ENCODE results near the gene EVA1C. TPM values are rescaled to one million over a fixed set of nuclear protein-coding genes. Genes with fewer than 3 reads are reported as not detected.
A peak's percentile ranks its signal among the peaks of the same experiment; 100 is the strongest.
"Not testable (repeated sequence)": the region's sequence is repeated elsewhere in the genome, so short reads cannot be mapped to it uniquely, and the experiment has no call there.

Gene EVA1C
- total RNA-seq, 4 donors from 2014 or later, result 22.4 to 35.1 (median 30.3) TPM

DNA sequence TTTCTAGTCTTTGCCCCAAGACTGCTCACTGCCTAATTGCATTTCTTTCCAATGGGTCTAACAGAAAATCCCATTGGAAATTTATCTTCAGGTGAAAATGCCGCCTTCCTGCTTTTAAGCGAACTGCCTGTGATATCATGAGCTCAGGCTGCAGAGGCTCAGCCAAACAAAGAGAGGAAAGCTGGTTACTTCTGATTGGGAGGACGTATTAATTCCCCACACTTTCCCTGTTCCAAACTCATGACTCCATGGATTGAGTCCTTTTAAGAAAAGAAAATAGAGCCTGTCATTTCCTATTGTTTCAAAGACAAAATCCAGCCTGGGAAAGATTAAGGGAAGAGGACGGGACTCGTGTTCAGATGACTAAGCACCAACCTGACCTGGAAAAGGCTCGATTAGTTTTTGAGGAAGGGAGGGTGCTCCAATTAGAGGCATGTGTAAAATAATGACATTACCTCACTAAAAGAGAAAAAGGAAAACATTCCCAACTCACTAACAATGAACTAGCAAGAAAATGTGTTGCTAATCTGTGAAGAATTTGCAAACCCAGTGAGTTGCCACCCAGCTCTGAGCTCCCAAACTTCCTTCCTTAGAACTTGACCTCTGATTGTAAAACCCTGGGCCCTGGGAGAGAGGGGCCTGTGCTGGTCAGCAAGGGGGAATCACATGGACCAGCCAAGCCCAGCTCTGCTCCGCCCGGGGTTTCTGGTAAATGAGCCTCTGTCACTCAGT lies 111.6 kb downstream of the EVA1C start:
- H3K36me3 ChIP-seq, result no peaks in the 10 kb centered on the region
- TF ChIP-seq, protein P1, sequence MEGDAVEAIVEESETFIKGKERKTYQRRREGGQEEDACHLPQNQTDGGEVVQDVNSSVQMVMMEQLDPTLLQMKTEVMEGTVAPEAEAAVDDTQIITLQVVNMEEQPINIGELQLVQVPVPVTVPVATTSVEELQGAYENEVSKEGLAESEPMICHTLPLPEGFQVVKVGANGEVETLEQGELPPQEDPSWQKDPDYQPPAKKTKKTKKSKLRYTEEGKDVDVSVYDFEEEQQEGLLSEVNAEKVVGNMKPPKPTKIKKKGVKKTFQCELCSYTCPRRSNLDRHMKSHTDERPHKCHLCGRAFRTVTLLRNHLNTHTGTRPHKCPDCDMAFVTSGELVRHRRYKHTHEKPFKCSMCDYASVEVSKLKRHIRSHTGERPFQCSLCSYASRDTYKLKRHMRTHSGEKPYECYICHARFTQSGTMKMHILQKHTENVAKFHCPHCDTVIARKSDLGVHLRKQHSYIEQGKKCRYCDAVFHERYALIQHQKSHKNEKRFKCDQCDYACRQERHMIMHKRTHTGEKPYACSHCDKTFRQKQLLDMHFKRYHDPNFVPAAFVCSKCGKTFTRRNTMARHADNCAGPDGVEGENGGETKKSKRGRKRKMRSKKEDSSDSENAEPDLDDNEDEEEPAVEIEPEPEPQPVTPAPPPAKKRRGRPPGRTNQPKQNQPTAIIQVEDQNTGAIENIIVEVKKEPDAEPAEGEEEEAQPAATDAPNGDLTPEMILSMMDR (IDR thresholded peaks at IDR 0.05), result no peak
- no peak for TF ChIP-seq POLR2A (IDR thresholded peaks at IDR 0.05)
- peaks cover 0 to 10% (median 0%) of the 10 kb centered on the region in 4 donors for H3K4me1 ChIP-seq
- peak overlapping the region in 1 of 4 donors; percentile 22 for H3K27ac ChIP-seq
- peaks cover 0 to under 1% (median 0%) of the 10 kb centered on the region in 4 donors for H3K9me3 ChIP-seq
- no peak for DNase-seq
- no peaks in the 10 kb centered on the region for H3K27me3 ChIP-seq
- no peak overlapping the region for H3K4me3 ChIP-seq

DNA sequence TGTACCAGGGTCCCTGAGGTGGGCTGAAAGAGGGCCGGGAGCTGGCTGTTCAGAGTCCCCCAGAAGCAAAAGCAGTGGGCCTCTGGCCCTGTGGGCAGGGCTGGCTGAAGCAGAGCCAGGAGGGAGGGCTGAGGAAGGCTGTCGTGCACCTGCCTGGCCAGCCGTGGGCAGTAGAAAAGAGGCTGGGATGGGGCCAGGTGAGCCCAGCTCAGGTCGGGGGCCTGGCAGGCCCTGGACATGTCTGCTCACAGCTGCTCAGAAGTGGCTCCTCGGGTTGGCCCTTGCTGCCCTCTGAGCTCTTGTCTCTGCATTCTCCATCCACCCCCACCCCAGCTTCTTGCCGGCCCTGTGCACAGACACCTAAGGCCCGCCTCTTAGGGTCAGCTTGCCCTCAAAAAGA lies 112.8 kb downstream of the EVA1C start:
- Histone ChIP-seq H3K4me1 (peaks cover 0 to 10% (median 0%) of the 10 kb centered on the region in 4 donors), H3K36me3 (no peaks in the 10 kb centered on the region), H3K27ac (no peak overlapping the region), H3K4me3 (no peak overlapping the region), H3K9me3 (no peaks in the 10 kb centered on the region), H3K27me3 (no peaks in the 10 kb centered on the region)
- no peak for DNase-seq
- TF ChIP-seq POLR2A (IDR thresholded peaks at IDR 0.05), result no peak
- TF ChIP-seq, protein P1 (IDR thresholded peaks at IDR 0.05), result no peak

DNA sequence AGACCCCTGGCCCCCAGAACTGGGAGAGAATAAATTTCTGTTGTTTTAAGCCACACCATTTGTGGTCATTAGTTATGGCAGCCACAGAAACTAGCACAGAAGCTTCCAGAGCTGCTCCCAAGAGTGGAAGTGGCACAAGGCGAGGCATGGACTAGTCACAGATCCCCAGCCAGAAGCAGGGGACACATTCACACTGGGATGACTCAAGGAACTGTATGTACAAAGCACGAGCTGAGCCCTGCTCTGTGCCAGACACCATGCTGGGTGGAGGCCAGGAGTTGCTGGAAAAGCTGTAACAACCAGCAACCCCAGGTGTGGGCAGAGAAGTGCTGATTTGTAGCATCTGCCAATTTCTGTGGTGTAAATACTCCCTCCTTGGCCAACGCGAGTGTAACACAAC lies 117.2 kb downstream of the EVA1C start:
- no peak for TF ChIP-seq POLR2A (IDR thresholded peaks at IDR 0.05)
- TF ChIP-seq, protein P1 (IDR thresholded peaks at IDR 0.05), result no peak
- H3K4me1 ChIP-seq, result no peaks in the 10 kb centered on the region
- no peaks in the 10 kb centered on the region for H3K9me3 ChIP-seq
- no peaks in the 10 kb centered on the region for H3K27me3 ChIP-seq
- DNase-seq, result no peak
- no peak overlapping the region for H3K27ac ChIP-seq
- no peak overlapping the region for H3K4me3 ChIP-seq
- H3K36me3 ChIP-seq, result no peaks in the 10 kb centered on the region

DNA sequence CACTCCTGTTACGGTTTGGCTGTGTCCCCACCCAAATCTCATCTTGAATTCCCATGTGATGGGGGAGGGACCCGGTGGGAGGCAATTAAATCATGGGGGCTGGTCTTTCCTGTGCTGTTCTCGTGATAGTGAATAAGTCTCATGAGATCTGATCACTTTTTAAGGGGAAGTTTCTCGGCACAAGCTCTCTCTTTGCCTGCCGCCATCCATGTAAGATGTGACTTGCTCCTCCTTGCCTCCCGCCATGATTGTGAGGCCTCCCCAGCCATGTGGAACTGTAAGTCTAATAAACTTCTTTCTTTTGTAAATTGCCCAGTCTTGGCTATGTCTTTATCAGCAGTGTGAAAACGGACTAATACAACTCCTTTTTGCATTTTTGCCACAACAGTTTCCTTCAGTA lies 118.3 kb downstream of the EVA1C start:
- H3K4me3 ChIP-seq, H3K36me3 ChIP-seq, DNase-seq, H3K27ac ChIP-seq, H3K4me1 ChIP-seq, H3K9me3 ChIP-seq, H3K27me3 ChIP-seq: not testable (repeated sequence)

DNA sequence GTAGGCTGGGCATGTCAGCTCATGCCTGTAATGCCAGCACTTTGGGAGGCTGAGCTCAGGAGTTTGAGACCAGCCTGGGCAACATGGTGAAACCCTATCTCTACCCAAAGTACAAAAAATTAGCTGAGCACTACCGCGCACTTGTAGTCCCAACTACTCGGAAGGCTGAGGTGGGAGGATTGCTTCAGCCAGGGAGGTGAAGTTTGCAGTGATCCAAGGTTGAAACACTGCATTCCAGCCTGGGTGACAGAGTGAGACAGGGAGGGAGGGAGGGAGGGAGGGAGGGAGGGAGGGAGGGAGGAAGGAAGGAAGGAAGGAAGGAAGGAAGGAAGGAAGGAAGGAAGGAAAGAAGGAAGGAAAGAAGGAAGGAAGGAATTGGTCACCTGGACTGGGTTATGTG lies 119.1 kb downstream of the EVA1C start:
- not testable (repeated sequence) for H3K27me3 ChIP-seq, DNase-seq, H3K36me3 ChIP-seq, H3K4me3 ChIP-seq, H3K27ac ChIP-seq, H3K9me3 ChIP-seq, H3K4me1 ChIP-seq

DNA sequence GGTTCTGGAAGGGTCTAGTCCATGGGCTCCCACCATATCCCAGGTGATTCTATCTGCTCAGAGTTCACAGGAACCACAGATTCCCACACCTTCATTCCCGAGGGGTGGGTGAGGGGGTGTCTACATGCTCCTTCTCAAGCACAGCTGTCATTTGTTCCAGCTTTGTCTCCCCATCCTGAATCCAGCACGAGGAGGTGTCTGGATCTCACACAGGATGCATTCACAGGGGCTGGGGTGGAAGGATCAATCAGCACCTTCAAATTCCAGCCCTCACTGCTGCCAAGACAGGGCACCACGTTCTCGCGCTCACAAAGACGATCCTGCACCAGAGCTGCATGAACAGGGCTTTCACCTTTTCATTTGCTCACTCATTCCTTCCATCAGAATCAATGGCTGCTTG lies 120.1 kb downstream of the EVA1C start:
- Histone ChIP-seq H3K27me3 (no peaks in the 10 kb centered on the region), H3K4me1 (no peaks in the 10 kb centered on the region), H3K4me3 (no peak overlapping the region), H3K9me3 (no peaks in the 10 kb centered on the region), H3K27ac (no peak overlapping the region), H3K36me3 (no peaks in the 10 kb centered on the region)
- no peak for DNase-seq
- TF ChIP-seq, protein P1 (IDR thresholded peaks at IDR 0.05), result no peak
- TF ChIP-seq POLR2A (IDR thresholded peaks at IDR 0.05), result no peak

DNA sequence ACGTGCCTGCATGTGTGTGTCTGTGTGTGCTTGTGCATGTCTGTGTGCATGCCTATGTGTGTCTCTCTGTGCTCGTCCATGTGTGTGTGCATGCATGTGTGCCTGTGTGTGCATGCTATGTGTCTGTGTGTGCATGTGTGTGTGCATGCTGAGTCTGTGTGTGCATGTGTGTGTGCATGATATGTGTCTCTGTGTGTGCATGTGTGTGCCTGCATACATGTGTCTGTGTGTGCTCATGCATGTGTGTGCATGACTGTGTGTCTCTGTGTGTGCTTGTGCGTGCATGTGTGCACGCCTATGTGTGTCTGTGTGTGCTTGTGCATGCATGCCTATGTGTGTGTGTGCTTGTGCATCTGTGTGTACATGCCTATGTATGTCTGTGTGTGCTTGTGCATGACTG lies 120.5 kb downstream of the EVA1C start:
- no peak overlapping the region for H3K27ac ChIP-seq
- H3K4me3 ChIP-seq, result no peak overlapping the region
- H3K9me3 ChIP-seq, result no peaks in the 10 kb centered on the region
- no peaks in the 10 kb centered on the region for H3K36me3 ChIP-seq
- no peak for TF ChIP-seq POLR2A (IDR thresholded peaks at IDR 0.05)
- TF ChIP-seq, protein P1 (IDR thresholded peaks at IDR 0.05), result no peak
- H3K27me3 ChIP-seq, result no peaks in the 10 kb centered on the region
- DNase-seq, result no peak
- H3K4me1 ChIP-seq, result no peaks in the 10 kb centered on the region
